Forelimb muscle (tissue), 1 donor: ENCODE results near the gene ATAD3C. TPM values are rescaled to one million over a fixed set of nuclear protein-coding genes. Genes with fewer than 3 reads are reported as not detected.
"Not testable (repeated sequence)": the region's sequence is repeated elsewhere in the genome, so short reads cannot be mapped to it uniquely, and the experiment has no call there.

Experiments used
- DNase-seq: peaks from one replicate; pipeline ENCODE4 v3.0.0-alpha.2; 2013; ENCODE audit warnings: low read depth
- polyA plus RNA-seq: library from polyadenylated mRNA; unstranded; fragments of 120-200 nt; gene quantifications from one replicate; pipeline ENCODE4 v1.2.1, GENCODE V29; 2013; ENCODE audit not compliant: insufficient read length

Gene ATAD3C
- polyA plus RNA-seq, 1 donor = 0.30 TPM

DNA sequence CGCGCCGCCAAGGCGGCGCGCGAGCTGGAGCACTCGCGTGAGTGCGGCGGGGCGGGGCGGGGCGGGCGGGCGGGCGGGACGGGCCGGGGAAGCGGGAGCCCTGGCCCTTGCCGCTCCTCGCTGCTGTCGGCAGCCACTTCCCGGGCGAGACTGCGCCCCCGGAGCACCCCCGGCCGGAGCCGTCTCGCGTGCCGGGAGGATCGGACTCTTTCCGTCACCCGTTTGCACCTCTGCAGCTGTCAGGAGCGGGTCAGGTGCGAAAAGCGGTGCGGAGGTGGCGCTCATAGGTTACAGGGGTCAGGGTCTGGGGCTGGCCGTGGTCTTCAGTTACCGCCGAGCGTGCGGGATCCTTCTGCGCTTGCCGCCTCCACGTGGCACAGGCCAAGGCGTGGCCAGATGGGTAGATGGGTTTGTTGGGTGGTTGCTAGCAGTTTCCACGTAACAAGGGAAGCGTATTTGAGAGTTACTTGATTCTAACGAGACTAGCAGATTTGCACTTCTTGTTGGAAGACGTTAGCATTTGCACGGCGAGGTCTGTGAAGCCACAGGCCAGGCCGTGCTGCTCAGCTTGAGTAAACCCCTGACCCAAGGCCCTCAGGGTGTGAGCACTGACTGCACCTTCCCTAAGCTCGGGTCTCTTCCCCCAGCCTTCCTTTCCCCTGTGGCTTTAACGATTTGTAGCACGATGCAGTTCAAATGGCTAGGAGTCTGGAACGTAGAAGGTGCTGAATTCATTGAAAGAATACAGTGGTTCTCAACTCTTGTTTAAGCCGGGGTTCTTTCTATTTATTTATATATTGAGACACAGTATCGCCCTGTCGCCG lies 22.8 kb downstream of the ATAD3C start:
- DNase-seq = not testable (repeated sequence)

GRCh38 chr1:1476011-1476410 lies 26.5 kb downstream of the ATAD3C start:
- not testable (repeated sequence) for DNase-seq

- no peak for DNase-seq
Measured at GRCh38 chr1:1477206-1477605, 27.7 kb downstream of the ATAD3C start.

DNA sequence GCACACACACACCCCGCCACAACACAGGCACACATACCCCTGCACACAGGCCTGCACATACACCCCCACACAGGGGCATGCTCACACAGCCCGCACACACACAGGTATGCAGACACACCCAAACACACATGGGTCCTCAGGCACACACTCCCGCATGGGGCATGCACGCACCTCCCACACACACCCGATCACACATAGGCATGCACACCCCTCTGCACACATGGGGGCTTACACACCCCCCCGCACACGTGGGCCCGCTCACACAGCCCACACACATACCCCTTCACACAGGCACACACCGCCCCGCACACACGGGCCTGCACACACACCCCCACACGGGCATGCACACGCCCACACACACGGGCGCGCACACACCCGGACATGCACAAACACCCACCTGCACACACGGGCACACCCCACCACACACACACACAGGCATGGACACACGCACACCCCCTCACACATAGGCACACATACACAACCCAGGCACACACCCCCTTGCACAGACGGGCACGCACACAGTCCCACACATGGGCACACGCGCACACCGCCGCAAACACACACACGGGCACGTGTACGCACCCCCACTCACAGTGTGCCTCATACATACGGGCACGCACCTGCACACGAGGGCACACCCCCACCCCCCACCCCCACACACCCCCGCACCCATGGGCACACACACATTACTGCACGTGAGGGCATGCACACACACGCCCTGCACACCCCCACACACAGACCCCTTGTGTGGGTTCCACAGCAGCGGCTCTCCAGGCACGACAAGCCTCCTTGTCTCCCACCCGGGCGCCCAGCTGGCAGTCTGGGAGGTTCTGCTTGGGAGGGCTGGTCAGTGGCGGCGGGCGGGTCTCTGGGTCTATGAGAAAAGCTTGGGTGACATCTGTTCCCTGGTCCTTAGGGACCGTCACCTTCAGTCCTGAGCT lies 30.3 kb downstream of the ATAD3C start:
- DNase-seq = no peak

DNA sequence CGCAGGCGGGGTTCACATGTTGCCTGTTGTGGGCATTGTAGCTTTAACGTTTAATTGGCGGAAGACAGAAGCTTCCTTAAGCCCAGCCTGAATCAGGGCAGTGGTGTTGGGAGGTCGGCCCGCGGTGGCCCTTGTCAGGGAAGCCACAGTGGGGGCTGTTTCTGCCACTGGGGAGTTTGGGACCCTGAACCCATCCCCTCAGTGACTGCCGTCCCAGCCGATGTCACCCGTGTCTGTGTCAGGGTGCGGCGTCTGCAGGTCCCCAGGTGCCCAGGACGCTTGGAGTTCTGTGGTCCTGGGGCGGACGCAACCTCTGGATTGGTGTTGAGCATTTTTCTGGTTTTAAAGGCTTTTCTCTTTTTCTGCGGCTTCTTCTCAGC lies 31.0 kb downstream of the ATAD3C start:
- not testable (repeated sequence) for DNase-seq

- DNase-seq = not testable (repeated sequence)
Measured at GRCh38 chr1:1481811-1482210, 32.3 kb downstream of the ATAD3C start.

- DNase-seq = no peak
Measured at GRCh38 chr1:1482856-1483255, 33.4 kb downstream of the ATAD3C start.

GRCh38 chr1:1483714-1484113 lies 34.2 kb downstream of the ATAD3C start:
- no peak for DNase-seq

- not testable (repeated sequence) for DNase-seq
Measured at GRCh38 chr1:1484976-1485750, 35.7 kb downstream of the ATAD3C start.

- DNase-seq = not testable (repeated sequence)
Measured at GRCh38 chr1:1485755-1486317, 36.3 kb downstream of the ATAD3C start.

- DNase-seq = no peak
Measured at GRCh38 chr1:1487701-1488100, 38.2 kb downstream of the ATAD3C start.

DNA sequence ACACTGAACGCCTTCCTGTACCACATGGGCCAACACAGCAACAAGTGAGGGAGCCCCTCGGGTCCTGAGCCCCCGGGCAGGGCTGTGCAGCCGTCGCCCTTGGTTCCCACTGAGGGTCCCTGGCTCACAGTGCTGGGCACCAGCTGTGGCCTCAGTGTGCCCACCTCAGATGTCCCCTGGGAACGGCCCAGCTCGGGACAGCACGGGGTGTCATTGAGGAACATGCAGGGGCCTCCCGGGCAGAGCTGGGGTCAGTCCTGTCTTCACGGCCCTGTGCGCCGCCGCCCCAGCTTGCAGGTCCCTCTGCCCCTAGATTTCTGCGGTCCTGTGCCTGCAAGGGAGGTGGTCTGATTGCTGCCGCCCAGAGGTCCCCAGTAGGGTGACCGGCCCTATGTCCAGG lies 39.7 kb downstream of the ATAD3C start:
- no peak for DNase-seq

GRCh38 chr1:1489861-1490260 lies 40.4 kb downstream of the ATAD3C start:
- no peak for DNase-seq

- no peak for DNase-seq
Measured at GRCh38 chr1:1490633-1491230, 41.2 kb downstream of the ATAD3C start.

DNA sequence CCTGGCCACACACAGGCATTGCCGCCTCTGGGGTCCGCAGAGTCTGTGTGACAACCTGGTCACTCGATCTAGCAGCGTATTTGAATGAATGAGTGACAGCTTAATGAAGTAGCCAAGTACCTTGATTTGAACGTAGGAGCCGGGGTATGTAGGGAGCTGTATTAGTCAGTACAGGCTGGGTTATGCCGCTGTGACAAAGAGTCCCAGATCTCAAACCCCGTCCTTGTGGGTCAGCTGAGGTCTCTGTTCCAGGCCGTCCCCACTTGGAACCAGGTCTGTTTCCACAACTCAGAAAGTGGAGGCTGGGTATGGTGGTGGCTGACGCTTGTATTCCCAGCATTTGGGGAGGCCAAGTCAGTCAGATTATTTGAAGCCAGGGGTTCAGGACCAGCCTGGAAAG lies 42.1 kb downstream of the ATAD3C start:
- no peak for DNase-seq

GRCh38 chr1:1494311-1494710 lies 44.8 kb downstream of the ATAD3C start:
- DNase-seq = not testable (repeated sequence)

GRCh38 chr1:1495461-1495975 lies 46.0 kb downstream of the ATAD3C start:
- DNase-seq = not testable (repeated sequence)

DNA sequence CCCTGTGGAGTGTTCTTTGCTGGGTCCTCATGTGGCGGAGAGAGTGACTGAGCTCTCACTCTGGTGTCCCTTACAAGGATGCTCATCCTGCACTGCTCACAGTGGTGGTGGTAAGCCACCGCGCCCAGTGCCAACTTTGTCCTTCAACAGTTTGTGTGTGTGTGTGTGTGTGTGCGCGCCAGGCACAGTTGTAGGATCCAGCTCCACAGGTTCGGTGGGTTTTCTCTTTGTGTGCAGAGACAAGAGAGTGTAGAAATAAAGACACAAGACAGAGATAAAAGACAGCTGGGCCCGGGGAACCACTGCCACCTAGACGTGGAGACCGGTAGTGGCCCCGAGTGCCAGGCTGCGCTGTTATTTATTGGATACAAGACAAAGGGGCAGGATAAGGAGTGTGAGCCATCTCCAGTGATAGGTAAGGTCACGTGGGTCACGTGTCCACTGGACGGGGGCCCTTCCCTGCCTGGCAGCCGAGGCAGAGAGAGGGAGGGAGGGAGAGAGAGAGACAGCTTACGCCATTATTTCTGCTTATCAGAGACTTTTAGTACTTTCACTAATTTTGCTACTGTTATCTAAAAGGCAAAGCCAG lies 55.4 kb downstream of the ATAD3C start:
- not testable (repeated sequence) for DNase-seq

- peak; percentile 6 for DNase-seq
Measured at GRCh38 chr1:1505366-1505798, 55.9 kb downstream of the ATAD3C start.

- DNase-seq = not testable (repeated sequence)
Measured at GRCh38 chr1:1505801-1506200, 56.3 kb downstream of the ATAD3C start.
